ENCODE data around the gene SIT1.
A peak's percentile ranks its signal among the peaks of the same experiment; 100 is the strongest.

Gene SIT1

GRCh38 chr9:35611230-35611797 is 39.4 kb downstream of the SIT1 start:
- peak; percentile 74 for DNase-seq (ENCODE audit: low spot score)
- TF ChIP-seq, protein P1, sequence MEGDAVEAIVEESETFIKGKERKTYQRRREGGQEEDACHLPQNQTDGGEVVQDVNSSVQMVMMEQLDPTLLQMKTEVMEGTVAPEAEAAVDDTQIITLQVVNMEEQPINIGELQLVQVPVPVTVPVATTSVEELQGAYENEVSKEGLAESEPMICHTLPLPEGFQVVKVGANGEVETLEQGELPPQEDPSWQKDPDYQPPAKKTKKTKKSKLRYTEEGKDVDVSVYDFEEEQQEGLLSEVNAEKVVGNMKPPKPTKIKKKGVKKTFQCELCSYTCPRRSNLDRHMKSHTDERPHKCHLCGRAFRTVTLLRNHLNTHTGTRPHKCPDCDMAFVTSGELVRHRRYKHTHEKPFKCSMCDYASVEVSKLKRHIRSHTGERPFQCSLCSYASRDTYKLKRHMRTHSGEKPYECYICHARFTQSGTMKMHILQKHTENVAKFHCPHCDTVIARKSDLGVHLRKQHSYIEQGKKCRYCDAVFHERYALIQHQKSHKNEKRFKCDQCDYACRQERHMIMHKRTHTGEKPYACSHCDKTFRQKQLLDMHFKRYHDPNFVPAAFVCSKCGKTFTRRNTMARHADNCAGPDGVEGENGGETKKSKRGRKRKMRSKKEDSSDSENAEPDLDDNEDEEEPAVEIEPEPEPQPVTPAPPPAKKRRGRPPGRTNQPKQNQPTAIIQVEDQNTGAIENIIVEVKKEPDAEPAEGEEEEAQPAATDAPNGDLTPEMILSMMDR (IDR thresholded peaks at IDR 0.05; ENCODE audit: extremely low read depth, insufficient read depth, missing control alignments), result peak; percentile 71
- in situ Hi-C loops (cut with MboI; ENCODE audit: low pct_unique_long_range_greater_than_20kb, low sequenced_read_pairs, unreplicated experiment), result no loop called here

DNA sequence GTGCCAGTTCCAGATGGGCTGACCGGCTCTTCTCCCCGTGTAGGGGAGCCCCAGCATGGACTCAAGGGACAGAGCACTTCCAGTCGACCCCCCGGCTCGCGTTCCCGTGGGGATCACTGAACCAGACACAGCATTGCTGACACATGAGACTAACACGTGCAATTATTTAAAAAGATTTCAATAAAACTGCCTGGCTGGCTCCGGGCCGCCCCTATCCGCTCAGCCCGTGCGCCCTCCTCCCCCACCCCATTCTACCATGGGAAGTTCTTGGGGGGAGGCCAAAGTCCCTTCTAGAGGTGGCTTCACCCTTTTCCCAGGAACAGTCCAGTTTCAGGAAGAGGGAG is 40.9 kb downstream of the SIT1 start:
- no peak for DNase-seq (ENCODE audit: low spot score)
- TF ChIP-seq, protein P1 (IDR thresholded peaks at IDR 0.05; ENCODE audit: extremely low read depth, insufficient read depth, missing control alignments), result no peak
- in situ Hi-C loops (cut with MboI; ENCODE audit: low pct_unique_long_range_greater_than_20kb, low sequenced_read_pairs, unreplicated experiment), result no loop called here

DNA sequence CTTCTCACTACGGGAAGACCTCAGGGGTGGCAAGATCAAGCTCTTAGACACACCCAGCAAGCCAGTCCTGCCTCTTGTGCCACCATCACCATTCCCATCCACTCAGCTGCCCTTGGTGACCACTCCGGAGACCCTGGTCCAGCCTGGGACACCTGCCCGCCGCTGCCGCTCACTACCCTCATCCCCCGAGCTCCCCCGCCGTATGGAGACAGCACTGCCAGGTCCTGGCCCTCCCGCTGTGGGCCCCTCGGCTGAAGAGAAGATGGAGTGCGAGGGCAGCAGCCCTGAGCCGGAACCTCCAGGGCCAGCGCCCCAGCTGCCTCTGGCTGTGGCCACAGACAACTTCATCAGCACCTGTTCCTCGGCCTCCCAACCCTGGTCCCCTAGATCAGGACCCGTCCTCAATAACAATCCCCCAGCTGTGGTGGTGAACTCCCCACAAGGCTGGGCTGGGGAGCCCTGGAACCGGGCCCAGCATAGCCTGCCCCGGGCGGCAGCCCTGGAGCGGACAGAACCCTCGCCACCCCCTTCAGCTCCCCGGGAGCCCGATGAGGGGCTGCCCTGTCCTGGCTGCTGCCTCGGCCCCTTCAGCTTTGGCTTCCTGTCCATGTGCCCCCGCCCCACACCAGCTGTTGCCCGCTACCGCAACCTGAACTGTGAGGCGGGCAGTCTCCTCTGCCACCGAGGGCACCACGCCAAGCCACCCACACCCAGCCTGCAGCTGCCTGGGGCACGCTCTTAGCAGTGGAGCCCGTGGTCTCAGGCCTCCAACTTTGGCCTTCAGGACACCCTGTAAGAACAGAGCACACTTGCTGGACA is 41.5 kb downstream of the SIT1 start:
- no peak for DNase-seq (ENCODE audit: low spot score)
- TF ChIP-seq, protein P1 (IDR thresholded peaks at IDR 0.05; ENCODE audit: extremely low read depth, insufficient read depth, missing control alignments), result no peak
- in situ Hi-C loops (cut with MboI; ENCODE audit: low pct_unique_long_range_greater_than_20kb, low sequenced_read_pairs, unreplicated experiment), result no loop called here

DNA sequence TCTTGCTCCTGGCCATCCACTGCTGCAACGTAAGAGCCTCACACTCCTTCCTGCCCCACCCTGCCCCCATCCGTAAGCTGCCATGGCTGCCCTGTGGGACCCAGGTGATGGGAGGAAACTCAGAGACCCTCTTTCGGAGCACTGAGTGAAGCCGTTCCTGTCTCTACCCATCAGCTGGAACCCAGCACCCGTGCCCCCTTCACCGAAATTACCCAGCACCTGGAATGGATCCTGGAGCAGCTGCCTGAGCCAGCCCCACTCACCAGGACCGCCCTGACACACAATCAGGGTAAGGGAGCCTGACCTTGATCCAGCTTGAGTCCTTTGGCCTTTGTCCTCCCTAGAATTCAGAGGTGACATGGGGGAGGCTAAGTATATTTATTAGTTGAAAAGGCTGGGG is 42.5 kb downstream of the SIT1 start:
- TF ChIP-seq, protein P1 (IDR thresholded peaks at IDR 0.05; ENCODE audit: extremely low read depth, insufficient read depth, missing control alignments), result no peak
- DNase-seq (ENCODE audit: low spot score), result no peak
- in situ Hi-C loops (cut with MboI; ENCODE audit: low pct_unique_long_range_greater_than_20kb, low sequenced_read_pairs, unreplicated experiment), result no loop called here

- no peak for DNase-seq (ENCODE audit: low spot score)
- TF ChIP-seq, protein P1 (IDR thresholded peaks at IDR 0.05; ENCODE audit: extremely low read depth, insufficient read depth, missing control alignments), result no peak
- in situ Hi-C loops (cut with MboI; ENCODE audit: low pct_unique_long_range_greater_than_20kb, low sequenced_read_pairs, unreplicated experiment), result no loop called here
These were observed 44.0 kb downstream of the SIT1 start for GRCh38 chr9:35606726-35607125.

DNA sequence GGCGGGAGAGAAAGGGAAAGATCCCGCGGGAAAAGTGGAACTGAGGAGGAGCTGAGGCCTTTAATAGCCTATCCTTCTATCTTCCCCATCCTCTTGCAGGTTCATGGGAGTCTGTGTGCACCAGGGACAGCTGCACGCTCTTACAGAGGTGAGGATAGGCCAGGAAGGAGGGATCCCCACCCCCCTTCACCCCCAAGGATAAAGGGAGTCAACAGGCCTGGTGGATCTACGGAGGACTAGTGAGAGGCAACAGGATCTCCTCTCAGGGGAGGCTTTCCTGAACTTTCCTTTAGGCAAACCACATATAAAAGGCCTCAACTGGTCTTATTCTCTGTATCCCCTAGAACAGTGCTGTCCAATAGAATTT is 44.6 kb downstream of the SIT1 start:
- no peak for DNase-seq (ENCODE audit: low spot score)
- in situ Hi-C loops (cut with MboI; ENCODE audit: low pct_unique_long_range_greater_than_20kb, low sequenced_read_pairs, unreplicated experiment), result no loop called here
- TF ChIP-seq, protein P1 (IDR thresholded peaks at IDR 0.05; ENCODE audit: extremely low read depth, insufficient read depth, missing control alignments), result no peak
